Lower lobe of right lung (tissue), 2 donors: ENCODE data around the gene SMIM29. TPM values are rescaled to one million over a fixed set of nuclear protein-coding genes. Genes with fewer than 3 reads are reported as not detected.

Experiments
- ATAC-seq, 2 donors: fragments of 200-7000 bp; cut with Tn5 transposase; one replicate each; pipeline ENCODE4 v1.9.1; 2020 to 2022; ENCODE audit warnings: mild to moderate bottlenecking in 2 of 2, moderate library complexity in 2 of 2
- DNase-seq: peaks from one replicate; pipeline ENCODE4 v3.0.0-alpha.2; 2020
- H3K27ac ChIP-seq: fragments of 200-600 bp; one replicate; pipeline ENCODE4 v1.8.0; 2022
- H3K27me3 ChIP-seq: fragments of 200-600 bp; one replicate; pipeline ENCODE4 v1.8.0; 2022; ENCODE audit warnings: low read depth
- H3K36me3 ChIP-seq: fragments of 200-600 bp; one replicate; pipeline ENCODE4 v1.8.0; 2022; ENCODE audit warnings: mild to moderate bottlenecking
- H3K4me1 ChIP-seq: fragments of 200-600 bp; one replicate; pipeline ENCODE4 v1.8.0; 2022
- H3K4me3 ChIP-seq: fragments of 200-600 bp; one replicate; pipeline ENCODE4 v1.8.0; 2022; ENCODE audit warnings: mild to moderate bottlenecking
- H3K9me3 ChIP-seq: fragments of 200-600 bp; one replicate; pipeline ENCODE4 v1.8.0; 2022
- CTCF ChIP-seq: fragments of 200-600 bp; IDR thresholded peaks from one replicate; pipeline ENCODE4 v1.8.0; 2022; ENCODE audit warnings: antibody characterized with exemption, mild to moderate bottlenecking
- intact Hi-C: fragments of 100-400 bp; cut with DNase I; formaldehyde crosslinking; loops from one replicate; pipeline ENCODE4 v1.11.0; 2022
- total RNA-seq: library from RNA; stranded (reverse); fragmentation: NEBNext Ultra II Directional; extraction: Animal tissue kit (Norgen Biotek cat#: 25700); gene quantifications from one replicate; pipeline ENCODE4 v1.2.1, GENCODE V29; 2021
- donor health status: DM: no; HTN: yes; CAD: no; lungs with severe emphysema.

SMIM29 gene
- total RNA-seq, 1 donor from 2014 or later: 29.8 TPM

GRCh38 chr6:34236443-34237315 is 12.1 kb downstream of the SMIM29 start, which contains the start of gene HMGA1:
Gene HMGA1, plus strand, starts transcription at chr6:34236873. Its CDS starts 3,908 bp downstream, at chr6:34240781.
- DNase-seq: peak; percentile 94
- intact Hi-C loops: no loop called here
- no peak for TF ChIP-seq CTCF
- Histone ChIP-seq H3K4me3 (peak within 1 kb of the TSS; percentile 80), H3K4me1 (peaks cover 23% of the 10 kb centered on the region), H3K27ac (peak within 1 kb of the TSS; percentile 87), H3K27me3 (no peaks in the 10 kb centered on the region), H3K9me3 (no peaks in the 10 kb centered on the region), H3K36me3 (peaks cover 11% of the 10 kb centered on the region)
- ATAC-seq: peak; percentile 91 to 94

GRCh38 chr6:34236131-34236442 is 12.7 kb downstream of the SMIM29 start:
- peak overlapping the region; percentile 59 for H3K4me3 ChIP-seq

GRCh38 chr6:34235307-34236130 is 13.3 kb downstream of the SMIM29 start:
- H3K27ac ChIP-seq: peak overlapping the region; percentile 87
- peak overlapping the region; percentile 59 for H3K4me3 ChIP-seq
- intact Hi-C loops: no loop called here
- H3K9me3 ChIP-seq: no peaks in the 10 kb centered on the region
- DNase-seq (peak; percentile 85), ATAC-seq (peak; percentile 61 to 74)
- H3K27me3 ChIP-seq: no peaks in the 10 kb centered on the region
- no peak for TF ChIP-seq CTCF
- peaks cover 23% of the 10 kb centered on the region for H3K4me1 ChIP-seq
- H3K36me3 ChIP-seq: no peaks in the 10 kb centered on the region

More at GRCh38 chr6:34236131-34236442, 12.7 kb downstream of the SMIM29 start:
- H3K9me3 ChIP-seq: no peaks in the 10 kb centered on the region
- H3K36me3 ChIP-seq: peaks cover 5% of the 10 kb centered on the region
- no peak for TF ChIP-seq CTCF
- DNase-seq (no peak), ATAC-seq (peak; percentile 56 to 65)
- intact Hi-C loops: no loop called here
- H3K27me3 ChIP-seq: no peaks in the 10 kb centered on the region
- H3K27ac ChIP-seq: peak overlapping the region; percentile 87
- H3K4me1 ChIP-seq: peaks cover 23% of the 10 kb centered on the region

GRCh38 chr6:34234667-34235306 is 14.0 kb downstream of the SMIM29 start:
- Histone ChIP-seq H3K9me3 (no peaks in the 10 kb centered on the region), H3K27ac (peak overlapping the region; percentile 87)

More at GRCh38 chr6:34234667-34235306, 14.0 kb downstream of the SMIM29 start:
- Histone ChIP-seq H3K4me3 (peak overlapping the region; percentile 59), H3K36me3 (no peaks in the 10 kb centered on the region), H3K4me1 (peaks cover 23% of the 10 kb centered on the region), H3K27me3 (no peaks in the 10 kb centered on the region)
- DNase-seq (no peak), ATAC-seq (no peak)
- no peak for TF ChIP-seq CTCF
- intact Hi-C loops: no loop called here
